Natural killer cell (primary cell): ENCODE results near the gene CNOT9. TPM values are rescaled to one million over a fixed set of nuclear protein-coding genes. Genes with fewer than 3 reads are reported as not detected.

Experiments
- ATAC-seq, 3 donors: fragments of 150-1000 bp in 2 of 3; fragments of 200-7000 bp in 1 of 3; cut with Tn5 transposase; 1 replicate in 1 of 3; 2 replicates in 2 of 3; pipeline ENCODE4 v1.10.0; 2021; ENCODE audit warnings: mild to moderate bottlenecking in 2 of 3, moderate library complexity in 2 of 3
- DNase-seq, 2 donors: peaks; one replicate each; pipeline versions ENCODE4 v3.0.0 to v3.0.0-alpha.2; 2013 to 2021; ENCODE audit warnings: mixed read lengths in 1 of 2
- H3K27ac ChIP-seq: one replicate; pipeline ENCODE4 v1.5.1; 2013; ENCODE audit warnings: mild to moderate bottlenecking, low read length
- H3K27me3 ChIP-seq: one replicate; pipeline ENCODE4 v1.6.1; 2013; ENCODE audit warnings: low read length; ENCODE audit not compliant: control insufficient read depth, insufficient read depth
- H3K36me3 ChIP-seq: one replicate; pipeline ENCODE4 v1.6.1; 2013; ENCODE audit warnings: low read length; ENCODE audit not compliant: control insufficient read depth, insufficient read depth
- H3K4me1 ChIP-seq: one replicate; pipeline ENCODE4 v1.6.1; 2013; ENCODE audit warnings: low read length; ENCODE audit not compliant: control insufficient read depth, insufficient read depth
- H3K4me3 ChIP-seq: one replicate; pipeline ENCODE4 v1.5.1; 2013; ENCODE audit warnings: low read length
- H3K9me3 ChIP-seq: one replicate; pipeline ENCODE4 v1.6.1; 2013; ENCODE audit warnings: low read length; ENCODE audit not compliant: control insufficient read depth, insufficient read depth
- H3K27ac Mint-ChIP-seq, 2 donors: one replicate each; pipeline ENCODE4 v1.8.0; 2022; ENCODE audit warnings: mild to moderate bottlenecking in 2 of 2, mixed read lengths in 2 of 2, moderate library complexity in 1 of 2
- H3K27me3 Mint-ChIP-seq, 2 donors: one replicate each; pipeline ENCODE4 v1.8.0; 2022; ENCODE audit warnings: low read depth in 2 of 2, mixed read lengths in 2 of 2
- H3K36me3 Mint-ChIP-seq: one replicate; pipeline ENCODE4 v1.8.0; 2022; ENCODE audit warnings: mixed read lengths
- H3K4me1 Mint-ChIP-seq, 2 donors: one replicate each; pipeline ENCODE4 v1.8.0; 2022; ENCODE audit warnings: mixed read lengths in 2 of 2
- H3K4me3 Mint-ChIP-seq: one replicate; pipeline ENCODE4 v1.8.0; 2022; ENCODE audit warnings: mild to moderate bottlenecking, moderate library complexity, mixed read lengths
- H3K9me3 Mint-ChIP-seq, 2 donors: one replicate each; pipeline ENCODE4 v1.8.0; 2022; ENCODE audit warnings: mixed read lengths in 2 of 2
- CTCF ChIP-seq: fragments of 200-600 bp; IDR thresholded peaks from one replicate; pipeline ENCODE4 v1.8.0; 2022; ENCODE audit warnings: antibody characterized with exemption
- WGBS: methylation state at CpG from one replicate; pipeline ENCODE4 v1.1.7; 2013; ENCODE audit warnings: missing lambda C conversion rate; ENCODE audit not compliant: insufficient coverage; 5-methylcytosine and 5-hydroxymethylcytosine counted together
- intact Hi-C: fragments of 100-400 bp; cut with micrococcal nuclease; formaldehyde crosslinking; loops from one replicate; pipeline ENCODE4 v1.14.2; 2022
- total RNA-seq, 4 donors: library from RNA; stranded (reverse); fragments of 120-200 nt in 1 of 4; gene quantifications; one replicate each; pipeline versions ENCODE4 v1.2.3 to v1.2.4, GENCODE V29; 2013 to 2022

Gene CNOT9
- total RNA-seq, 3 donors from 2014 or later (not counting 1 experiment from before 2014, with no cell fraction given): 61.4 to 66.7 (median 66.3) TPM

- no peak overlapping the region for H3K27ac Mint-ChIP-seq
These were observed 16.9 kb downstream of the CNOT9 start for GRCh38 chr2:218585541-218585940.

GRCh38 chr2:218605432-218605831 is 36.8 kb downstream of the CNOT9 start:
- Mint-ChIP-seq H3K4me3 (no peak overlapping the region), H3K27me3 (peaks cover 12 to 26% of the 10 kb centered on the region in 2 donors), H3K9me3 (no peaks in the 10 kb centered on the region), H3K27ac (no peak overlapping the region), H3K36me3 (no peaks in the 10 kb centered on the region), H3K4me1 (no peaks in the 10 kb centered on the region)
- Histone ChIP-seq H3K4me1 (no peaks in the 10 kb centered on the region), H3K4me3 (no peak overlapping the region), H3K36me3 (no peaks in the 10 kb centered on the region), H3K27ac (no peak overlapping the region), H3K9me3 (no peaks in the 10 kb centered on the region), H3K27me3 (no peaks in the 10 kb centered on the region)
- no peak for ATAC-seq
- DNase-seq: no peak
- TF ChIP-seq CTCF: no peak
- intact Hi-C loops: no loop called here
- 89% methylated on average over 2 of the region's 2 CpGs for WGBS

More at GRCh38 chr2:218585541-218585940, 16.9 kb downstream of the CNOT9 start:
- no peak for TF ChIP-seq CTCF
- no CpG with 5 or more reads among the region's 1 CpG for WGBS
- Histone ChIP-seq H3K9me3 (no peaks in the 10 kb centered on the region), H3K27me3 (no peaks in the 10 kb centered on the region), H3K27ac (no peak overlapping the region), H3K4me3 (no peak overlapping the region), H3K36me3 (peaks cover 80% of the 10 kb centered on the region), H3K4me1 (no peaks in the 10 kb centered on the region)
- Mint-ChIP-seq H3K4me1 (peaks cover 8 to 10% of the 10 kb centered on the region in 2 donors), H3K9me3 (no peaks in the 10 kb centered on the region), H3K27me3 (no peaks in the 10 kb centered on the region), H3K36me3 (peaks cover 12% of the 10 kb centered on the region), H3K4me3 (no peak overlapping the region)
- no peak for DNase-seq
- intact Hi-C loops: no loop called here
- no peak for ATAC-seq

GRCh38 chr2:218607436-218608115 is 38.9 kb downstream of the CNOT9 start, which contains the start of gene PLCD4:
PLCD4 (plus strand) TSS chr2:218607899; CDS start chr2:218615740, 7,841 bp downstream.
- H3K9me3 Mint-ChIP-seq: no peaks in the 10 kb centered on the region
- no peak for TF ChIP-seq CTCF
- 54% methylated on average over 7 of the region's 8 CpGs for WGBS
- intact Hi-C loops: no loop called here
- H3K4me3 Mint-ChIP-seq: no peak within 1 kb of the TSS
- H3K27ac ChIP-seq: no peak within 1 kb of the TSS
- H3K27me3 Mint-ChIP-seq: peaks cover 12 to 26% of the 10 kb centered on the region in 2 donors
- DNase-seq: no peak
- ATAC-seq: no peak
- H3K4me3 ChIP-seq: no peak within 1 kb of the TSS
- H3K36me3 Mint-ChIP-seq: no peaks in the 10 kb centered on the region
- no peaks in the 10 kb centered on the region for H3K4me1 Mint-ChIP-seq
- no peaks in the 10 kb centered on the region for H3K27me3 ChIP-seq
- H3K27ac Mint-ChIP-seq: no peak within 1 kb of the TSS
- H3K4me1 ChIP-seq: no peaks in the 10 kb centered on the region
- H3K9me3 ChIP-seq: no peaks in the 10 kb centered on the region
- no peaks in the 10 kb centered on the region for H3K36me3 ChIP-seq

GRCh38 chr2:218615868-218616315 is 47.3 kb downstream of the CNOT9 start:
- no peak for ATAC-seq

More at GRCh38 chr2:218615868-218616315, 47.3 kb downstream of the CNOT9 start:
- no peaks in the 10 kb centered on the region for H3K36me3 Mint-ChIP-seq
- Histone ChIP-seq H3K9me3 (no peaks in the 10 kb centered on the region), H3K27me3 (no peaks in the 10 kb centered on the region), H3K4me3 (no peak overlapping the region), H3K4me1 (no peaks in the 10 kb centered on the region), H3K36me3 (no peaks in the 10 kb centered on the region), H3K27ac (no peak overlapping the region)
- no peaks in the 10 kb centered on the region for H3K27me3 Mint-ChIP-seq
- WGBS: 96% methylated on average over 6 of the region's 6 CpGs
- H3K27ac Mint-ChIP-seq: no peak overlapping the region
- no peak overlapping the region for H3K4me3 Mint-ChIP-seq
- H3K4me1 Mint-ChIP-seq: no peaks in the 10 kb centered on the region
- DNase-seq: no peak
- no peaks in the 10 kb centered on the region for H3K9me3 Mint-ChIP-seq
- intact Hi-C loops: no loop called here
- TF ChIP-seq CTCF: no peak
